Cortex of kidney (tissue), 1 donor: Measurements from ENCODE around the gene UGGT1.
"Not testable (repeated sequence)": the region's sequence is repeated elsewhere in the genome, so short reads cannot be mapped to it uniquely, and the experiment has no call there.

Source experiments
- DNase-seq: peaks from one replicate; lab custom pipeline; 2025; lab: John Stamatoyannopoulos, UW

The UGGT1 gene

DNA sequence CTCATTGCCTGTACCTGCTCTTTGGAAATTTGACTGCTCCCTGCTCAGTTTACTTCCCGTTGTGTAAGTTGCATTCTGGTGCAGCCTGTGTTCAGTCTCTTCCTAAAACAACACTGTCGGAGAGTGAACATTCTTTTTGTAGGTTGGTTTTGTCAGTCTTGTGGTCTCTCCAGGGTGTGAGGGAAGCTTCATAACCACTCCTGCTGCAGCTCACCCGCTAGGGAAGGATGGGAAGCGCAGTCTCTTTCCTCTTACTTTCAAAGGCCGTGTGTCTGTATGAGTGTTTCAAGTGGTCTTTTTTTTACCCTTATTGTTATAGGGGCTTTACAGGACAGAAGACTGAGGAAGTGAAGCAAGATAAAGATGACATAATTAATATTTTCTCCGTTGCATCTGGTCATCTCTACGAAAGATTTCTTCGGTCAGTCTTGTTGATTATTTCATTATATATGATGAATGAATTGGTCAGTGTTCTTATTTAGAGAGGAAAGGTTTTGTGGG, 87.2 kb downstream of the UGGT1 start:
- no peak for DNase-seq

DNA sequence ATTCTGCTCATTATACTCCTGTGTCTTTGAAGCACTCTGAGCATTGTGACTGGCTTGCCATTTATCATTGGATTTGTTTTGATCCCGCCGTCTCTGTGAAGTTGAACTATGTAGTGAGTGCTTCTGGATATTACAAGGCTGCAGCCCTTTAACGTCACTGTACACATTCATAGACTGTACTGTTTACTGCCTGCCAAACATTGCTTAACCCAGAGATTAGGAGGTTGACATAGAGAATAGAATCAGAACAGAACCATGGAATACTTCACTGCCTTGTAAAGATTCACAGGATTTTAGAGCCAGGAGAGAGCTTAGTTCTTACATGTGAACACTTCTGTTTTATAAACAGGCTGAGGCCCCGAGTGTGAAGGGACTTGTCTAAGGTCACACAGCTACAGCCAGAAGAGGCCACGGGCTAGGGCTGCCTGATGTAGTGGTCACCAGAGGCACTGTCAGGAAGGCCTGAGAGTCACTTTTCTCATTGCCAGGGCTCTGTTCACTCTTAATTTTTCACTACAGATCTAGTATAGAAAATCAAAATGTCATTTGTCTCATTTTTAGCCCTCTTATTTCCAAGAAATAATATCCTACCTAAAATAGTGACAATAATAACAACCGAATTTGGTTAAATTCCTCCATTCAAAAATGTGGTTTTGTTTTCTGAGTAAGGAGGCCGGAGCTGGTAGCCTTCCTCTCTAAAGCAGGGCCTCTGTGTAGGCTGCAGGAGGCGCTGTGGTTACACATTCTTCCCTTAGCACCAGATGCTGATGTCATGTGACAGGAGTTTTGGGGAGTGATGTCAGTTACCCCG, 87.9 kb downstream of the UGGT1 start:
- DNase-seq, result no peak

DNA sequence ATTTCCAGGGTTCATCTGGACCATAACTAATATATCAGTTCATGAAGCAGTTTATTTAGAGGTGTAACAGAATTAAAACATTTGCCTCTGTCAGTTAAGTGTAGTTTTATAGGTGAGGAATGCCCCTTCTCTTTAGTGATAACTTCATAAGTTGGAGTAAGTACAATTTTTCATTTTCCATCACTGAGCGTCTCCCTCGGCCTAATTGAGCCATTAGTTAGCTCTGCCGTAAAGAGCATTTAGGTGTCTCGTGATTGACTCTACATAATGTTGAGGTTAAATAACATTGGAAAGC, 88.4 kb downstream of the UGGT1 start:
- DNase-seq, result no peak

DNA sequence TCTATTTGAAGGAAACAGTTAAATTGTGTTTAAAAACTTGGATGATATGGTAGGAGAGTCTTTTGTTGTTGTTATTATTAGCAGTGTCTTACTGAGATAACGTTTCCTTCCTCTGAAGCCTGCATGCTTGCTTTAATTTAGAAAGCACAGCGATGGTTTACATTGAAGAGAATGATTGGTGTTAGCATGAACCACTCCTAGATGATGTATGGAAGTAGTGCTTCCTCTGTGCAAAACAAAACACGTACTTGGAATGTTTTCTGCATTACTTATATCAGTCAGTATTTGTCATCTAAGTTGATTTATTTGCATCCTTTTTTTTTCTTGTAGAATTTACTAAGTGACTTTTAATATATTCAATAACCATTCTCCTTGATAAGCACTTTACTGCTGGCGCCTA, 89.0 kb downstream of the UGGT1 start:
- no peak for DNase-seq

DNA sequence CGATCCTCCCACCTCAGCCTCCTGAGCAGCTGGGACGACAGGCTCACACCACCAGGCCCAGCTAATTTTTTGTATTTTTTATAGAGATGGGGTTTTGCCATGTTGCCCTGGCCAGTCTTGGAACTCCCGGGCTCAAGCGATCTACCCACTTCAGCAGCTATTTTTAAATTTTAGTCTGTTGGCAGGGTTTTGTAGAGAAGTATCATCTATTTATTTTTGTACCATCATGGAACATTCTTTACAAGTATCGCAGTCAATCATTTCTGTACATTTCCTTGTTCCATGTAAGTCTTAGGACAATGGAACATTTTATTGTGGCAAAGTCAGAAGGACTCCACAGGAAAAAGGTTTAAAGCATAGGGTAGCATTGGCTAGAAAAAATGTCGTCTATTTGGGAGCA, 94.6 kb downstream of the UGGT1 start:
- no peak for DNase-seq

DNA sequence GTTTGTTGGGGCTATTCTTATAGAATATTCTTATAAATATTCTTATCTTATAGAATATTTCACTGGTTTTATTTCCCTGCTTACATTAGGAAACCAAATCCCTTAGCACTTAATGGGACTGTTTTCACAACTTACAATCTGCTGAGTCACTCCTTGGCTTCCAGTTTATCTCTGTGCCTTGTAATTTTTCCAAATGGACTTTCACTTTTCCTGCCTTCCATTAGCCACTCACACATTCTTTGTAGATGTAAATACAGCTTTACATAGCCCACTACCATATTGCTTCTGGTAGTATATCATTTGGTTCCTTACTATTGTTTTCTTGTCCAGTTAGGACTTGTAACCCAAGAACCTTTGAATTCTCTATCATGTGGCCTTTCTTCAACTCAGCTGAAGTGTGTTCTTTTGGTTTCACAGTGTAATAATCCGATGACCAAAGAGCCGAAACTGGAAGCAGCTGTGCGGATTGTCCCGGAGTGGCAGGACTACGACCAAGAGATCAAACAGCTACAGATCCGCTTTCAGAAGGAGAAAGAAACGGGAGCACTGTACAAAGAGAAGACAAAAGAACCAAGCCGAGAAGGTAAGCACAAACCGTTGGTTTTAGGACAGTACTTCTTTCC, 96.1 kb downstream of the UGGT1 start:
- DNase-seq, result no peak

DNA sequence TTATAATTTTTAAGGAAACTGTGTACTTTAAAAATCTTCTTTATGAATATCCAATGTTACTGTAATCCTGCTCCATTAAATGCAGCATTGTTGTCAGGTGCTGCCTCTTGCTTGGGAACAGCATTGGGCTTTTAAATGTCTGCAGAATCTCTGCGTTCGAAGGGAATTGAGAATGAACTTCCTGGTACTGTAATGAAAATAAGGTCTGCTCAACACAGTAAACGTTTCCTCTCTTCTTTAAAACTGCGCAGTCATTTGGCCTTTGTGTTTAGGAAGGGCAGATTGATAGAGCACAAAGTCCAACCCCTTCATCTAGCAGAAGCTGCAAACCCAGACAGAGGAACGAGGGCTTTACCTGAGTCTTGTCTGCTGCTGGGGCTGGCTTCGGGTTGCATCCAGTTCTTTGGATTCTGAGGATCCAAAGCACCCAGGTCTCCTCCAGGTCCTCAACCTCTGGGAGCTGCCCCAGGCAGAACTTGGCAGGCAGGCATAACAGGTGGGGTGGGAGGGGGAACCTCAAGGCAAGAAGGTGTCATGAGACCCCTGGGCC, 104.5 kb downstream of the UGGT1 start:
- no peak for DNase-seq

DNA sequence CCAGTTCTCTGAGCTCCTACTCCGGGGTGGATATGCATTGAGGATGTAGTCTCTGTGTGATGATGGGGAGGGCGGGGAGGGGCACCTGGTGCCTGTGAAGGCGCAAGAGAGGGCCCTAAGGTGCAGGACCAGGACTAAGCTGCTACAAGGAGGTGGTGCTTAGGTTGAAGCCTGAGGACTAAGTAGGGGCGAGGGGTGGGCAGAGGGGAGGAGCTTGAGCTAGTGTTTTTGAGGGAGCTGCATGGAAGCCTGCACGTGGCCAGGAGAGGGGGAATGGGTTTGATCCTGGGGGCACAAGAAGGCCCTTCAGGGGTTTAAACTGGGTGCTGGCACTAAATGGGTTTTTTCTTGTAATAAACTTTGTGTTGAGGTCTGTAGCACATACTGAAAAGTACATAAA, 105.0 kb downstream of the UGGT1 start:
- DNase-seq, result no peak

DNA sequence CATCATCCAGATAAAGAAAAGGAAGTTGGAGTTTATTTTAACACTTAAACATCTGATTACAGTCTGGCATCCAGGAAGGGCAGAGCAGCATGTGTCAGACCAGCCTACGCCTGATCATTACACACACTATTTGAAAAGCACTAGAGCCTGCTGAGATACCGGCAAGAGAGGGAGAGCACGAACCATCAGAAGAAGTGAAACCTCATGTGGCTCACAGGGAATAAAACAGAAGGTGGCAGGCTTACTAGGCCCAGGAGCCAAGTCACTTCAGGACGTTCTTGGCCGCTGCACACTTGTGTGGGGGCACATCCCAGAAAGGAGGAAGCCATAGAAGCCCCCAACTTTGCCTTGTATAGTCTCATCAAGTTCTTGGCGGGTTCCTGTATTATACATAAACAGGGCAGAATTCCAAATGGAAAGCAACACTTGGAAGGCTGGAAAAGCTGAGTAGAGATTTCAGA, 105.5 kb downstream of the UGGT1 start:
- no peak for DNase-seq

DNA sequence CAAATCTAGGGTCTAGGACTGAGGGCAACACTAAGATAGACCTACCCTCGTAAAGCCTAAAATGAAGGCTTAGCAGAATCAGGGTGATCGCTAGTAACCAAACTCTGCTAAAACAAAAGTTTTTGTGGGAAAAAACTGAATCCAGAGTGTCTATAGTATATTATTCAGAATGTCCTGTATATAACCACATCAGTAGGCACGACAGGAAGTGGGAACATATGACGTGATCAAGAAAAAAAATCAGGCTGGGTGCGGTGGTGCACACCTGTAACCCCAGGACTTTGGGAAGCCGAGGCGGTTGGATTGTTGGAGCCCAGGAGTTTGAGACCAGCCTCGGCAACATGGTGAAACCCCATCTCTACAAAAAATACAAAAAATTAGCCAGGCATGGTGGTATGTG, 106.1 kb downstream of the UGGT1 start:
- DNase-seq, result no peak

DNA sequence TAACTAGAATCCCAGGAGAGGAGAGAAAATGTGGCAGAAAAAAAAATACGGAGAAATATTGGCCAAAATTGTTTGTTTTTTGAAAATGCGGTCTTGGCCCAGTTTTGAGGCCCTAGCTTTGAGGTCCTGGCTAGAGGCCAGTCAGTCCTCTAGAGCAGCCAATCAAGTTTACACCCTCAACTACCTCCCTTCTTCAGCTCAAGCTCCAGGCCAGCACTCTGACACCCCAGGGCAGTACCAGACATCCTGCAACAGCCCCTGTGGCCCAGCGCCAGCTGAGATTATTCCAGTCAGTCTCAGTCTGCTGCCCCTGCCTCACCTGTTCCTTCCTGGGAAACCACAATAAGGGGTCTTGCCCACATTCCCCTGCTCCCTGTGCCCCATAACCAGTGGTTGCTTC, 107.7 kb downstream of the UGGT1 start:
- DNase-seq, result no peak

DNA sequence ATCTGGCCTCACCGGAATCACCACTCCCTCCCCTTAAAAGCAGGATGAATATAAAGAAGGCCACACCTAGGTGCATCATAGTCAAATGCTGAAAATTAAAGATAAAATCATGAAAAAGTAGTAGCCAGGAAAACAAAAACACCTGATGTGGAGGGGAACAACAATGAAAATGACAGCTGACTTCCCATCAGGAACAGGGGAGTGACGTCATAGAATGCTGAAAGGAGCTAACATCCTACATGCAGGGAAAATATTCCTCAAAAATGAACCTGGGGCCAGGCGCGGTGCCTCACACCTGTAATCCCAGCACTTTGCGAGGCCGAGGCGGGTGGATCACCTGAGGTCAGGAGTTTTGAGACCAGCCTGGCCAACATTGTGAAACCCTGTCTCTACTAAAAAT, 108.1 kb downstream of the UGGT1 start:
- DNase-seq, result no peak

DNA sequence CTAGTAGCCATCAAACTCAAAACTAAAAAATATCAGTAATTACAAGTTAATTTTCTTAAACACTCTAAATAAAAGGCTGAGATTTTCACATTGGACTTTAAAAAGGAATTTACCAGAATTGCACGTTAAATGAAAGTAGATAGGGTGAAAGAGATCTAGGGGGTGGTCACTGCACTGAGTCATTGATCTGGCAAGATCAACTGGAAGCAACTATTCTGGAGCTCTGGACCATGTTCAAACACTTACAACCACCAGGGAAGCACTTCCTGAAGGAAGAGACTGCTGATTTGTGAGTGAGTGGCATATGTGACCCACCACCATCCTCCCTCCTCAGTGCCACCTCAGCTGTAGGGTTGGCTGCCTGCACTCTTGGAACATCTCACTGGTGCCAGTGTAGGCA, 111.8 kb downstream of the UGGT1 start:
- DNase-seq, result no peak

DNA sequence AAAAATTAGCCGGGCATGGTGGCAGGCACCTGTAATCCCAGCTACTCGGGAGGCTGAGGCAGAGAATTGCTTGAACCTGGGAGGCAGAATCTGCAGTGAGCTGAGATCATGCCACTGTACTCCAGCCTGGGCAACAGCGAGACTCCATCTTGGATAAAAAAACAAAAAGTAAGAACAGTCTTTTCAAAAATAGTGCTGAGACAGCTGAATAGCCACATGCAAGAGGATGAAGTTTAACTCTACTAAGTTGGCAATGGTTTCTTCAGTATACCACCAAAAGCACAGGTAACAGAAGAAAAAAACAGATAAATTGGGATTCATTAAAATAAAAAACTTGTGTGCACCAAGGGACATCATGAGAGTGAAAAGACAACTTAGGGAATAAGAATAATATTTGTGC, 115.2 kb downstream of the UGGT1 start:
- no peak for DNase-seq

DNA sequence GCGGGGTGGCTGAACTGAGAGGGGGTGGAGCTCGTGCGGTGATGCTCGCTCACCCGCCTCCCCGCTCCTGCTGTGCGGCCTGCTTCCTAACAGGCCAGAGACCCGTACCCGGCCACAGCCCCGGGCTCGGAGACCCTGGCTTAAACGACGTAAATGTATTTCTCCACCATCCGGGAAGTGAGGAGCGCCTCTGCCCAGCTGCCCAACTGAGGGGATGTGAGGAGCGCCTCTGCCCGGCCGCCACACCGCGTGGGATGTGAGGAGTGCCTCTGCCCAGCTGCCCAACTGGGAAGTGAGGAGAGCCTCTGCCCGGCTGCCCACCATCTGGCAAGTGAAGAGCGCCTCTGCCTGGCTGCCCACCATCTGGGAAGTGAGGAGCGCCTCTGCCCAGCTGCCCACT, 117.0 kb downstream of the UGGT1 start:
- no peak for DNase-seq

DNA sequence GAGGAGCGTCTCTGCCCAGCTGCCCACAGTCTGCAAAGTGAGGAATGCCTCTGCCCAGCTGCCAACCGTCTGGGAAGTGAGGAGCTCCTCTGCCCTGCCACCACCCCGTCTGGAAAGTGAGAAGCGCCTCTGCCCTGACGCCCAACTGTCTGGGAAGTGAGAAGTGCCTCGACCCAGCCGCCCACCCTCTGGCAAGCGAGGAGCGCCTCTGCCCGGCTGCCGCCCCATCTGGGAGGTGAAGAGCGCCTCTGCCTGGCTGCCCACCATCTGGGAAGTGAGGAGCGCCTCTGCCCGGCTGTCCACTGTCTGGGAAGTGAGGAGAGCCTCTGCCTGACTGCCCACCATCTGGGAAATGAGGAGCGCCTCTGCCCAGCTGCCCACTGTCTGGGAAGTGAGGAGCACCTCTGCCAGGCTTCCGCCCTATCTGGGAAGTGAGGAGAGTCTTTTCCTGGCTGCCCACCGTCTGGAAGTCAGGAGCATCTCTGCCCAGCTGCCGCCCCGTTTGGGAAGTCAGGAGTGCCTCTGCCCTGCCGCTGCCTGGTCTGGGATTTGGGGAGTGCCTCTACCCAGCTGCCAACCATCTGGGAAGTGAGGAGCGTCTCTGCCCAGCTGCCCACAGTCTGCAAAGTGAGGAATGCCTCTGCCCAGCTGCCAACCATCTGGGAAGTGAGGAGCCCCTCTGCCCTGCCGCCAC, 117.8 kb downstream of the UGGT1 start:
- DNase-seq, result not testable (repeated sequence)

DNA sequence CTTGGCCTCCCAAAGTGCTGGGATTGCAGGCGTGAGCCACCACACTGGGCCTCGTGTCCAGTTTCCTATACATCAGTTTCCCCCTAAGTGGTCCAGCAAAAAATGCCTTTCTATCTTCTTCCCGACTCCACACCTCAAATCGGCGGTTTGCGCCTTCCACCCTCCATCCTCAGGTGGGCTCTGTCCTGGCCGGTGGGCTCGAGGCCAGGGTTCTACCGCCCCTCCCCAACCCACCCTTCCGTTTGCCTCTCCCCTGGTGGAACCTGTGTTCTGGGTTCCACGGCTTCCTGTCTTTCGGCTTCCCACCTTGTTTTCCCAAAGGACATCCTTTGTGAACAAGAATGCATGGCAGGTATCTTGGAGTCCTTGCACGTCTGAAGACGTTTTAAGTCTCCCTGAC, 123.3 kb downstream of the UGGT1 start:
- no peak for DNase-seq

DNA sequence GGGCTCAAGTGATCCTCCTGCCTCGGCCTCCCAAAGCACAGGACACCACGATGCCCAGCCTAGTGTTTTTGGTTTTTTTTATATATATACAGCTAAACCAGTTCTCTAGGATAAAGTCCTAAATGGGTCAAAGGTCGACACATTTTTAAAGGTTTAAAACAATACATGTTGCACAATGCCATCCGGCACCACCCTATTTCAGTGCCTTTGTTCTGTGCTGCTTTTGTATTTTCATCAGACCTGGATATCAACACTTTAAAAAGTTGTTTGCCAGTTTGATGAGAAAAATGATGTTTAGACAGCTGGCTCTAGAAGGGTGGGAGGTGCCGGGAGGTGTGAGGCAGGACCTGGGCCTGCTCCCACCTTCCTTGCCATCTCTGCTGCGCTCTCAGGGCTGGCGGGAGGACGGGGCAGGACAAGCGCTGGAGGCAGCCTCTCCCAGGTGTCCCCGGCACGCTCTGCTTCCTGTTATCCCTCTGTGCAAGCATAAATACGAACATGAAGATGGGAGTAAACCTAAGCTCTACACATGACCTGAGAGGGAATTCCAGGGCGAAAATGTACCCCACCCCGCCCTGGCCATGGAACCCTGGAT, 124.0 kb downstream of the UGGT1 start:
- no peak for DNase-seq

DNA sequence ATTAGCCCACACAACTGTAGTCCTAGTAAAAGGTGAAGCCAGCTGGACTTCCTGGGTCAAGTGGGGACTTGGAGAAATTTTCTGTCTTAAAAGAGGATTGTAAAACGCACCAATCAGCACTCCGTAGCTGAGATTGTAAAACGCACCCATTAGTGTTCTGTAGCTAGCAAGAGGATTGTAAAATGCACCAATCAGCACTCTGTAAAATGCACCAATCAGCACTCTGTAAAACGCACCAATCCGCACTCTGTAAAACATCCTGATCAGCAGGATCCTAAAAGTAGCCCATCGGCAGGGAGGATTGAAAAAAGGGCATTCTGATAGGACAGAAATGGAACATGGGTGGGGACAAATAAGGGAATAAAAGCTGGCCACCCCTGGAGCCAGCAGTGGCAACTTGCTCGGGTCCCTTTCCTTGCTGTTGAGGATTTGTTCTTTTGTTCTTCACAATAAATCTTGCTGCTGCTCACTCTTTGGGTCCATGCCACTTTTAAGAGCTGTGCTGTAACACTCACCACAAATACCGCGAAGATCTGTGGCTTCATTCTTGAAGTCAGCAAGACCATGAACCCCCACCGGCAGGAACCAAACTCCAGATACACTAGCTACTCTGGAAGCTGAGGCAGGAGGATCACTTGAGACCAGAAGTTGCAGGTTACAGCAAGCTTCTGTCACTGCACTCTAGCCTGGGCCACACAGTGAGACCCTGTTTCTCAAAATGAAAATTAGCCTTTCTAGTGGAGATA, 125.1 kb downstream of the UGGT1 start:
- DNase-seq, result no peak

DNA sequence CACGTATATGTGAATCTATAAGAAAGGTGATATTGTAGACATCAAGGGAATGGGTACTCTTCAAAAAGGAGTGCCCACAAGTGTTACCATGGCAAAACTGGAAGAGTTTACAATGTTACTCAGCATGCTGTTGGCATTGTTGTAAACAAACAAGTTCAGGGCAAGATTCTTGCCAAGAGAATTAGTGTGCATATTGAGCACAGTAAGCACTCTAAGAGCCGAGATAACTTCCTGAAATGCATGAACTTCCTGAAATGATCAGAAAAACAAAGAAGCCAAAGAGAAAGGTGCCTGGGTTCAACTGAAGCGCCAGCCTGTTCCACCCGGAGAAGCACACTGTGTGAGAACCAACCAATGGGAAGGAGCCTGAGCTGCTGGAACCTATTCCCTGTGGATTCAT, 126.7 kb downstream of the UGGT1 start:
- DNase-seq, result no peak

DNA sequence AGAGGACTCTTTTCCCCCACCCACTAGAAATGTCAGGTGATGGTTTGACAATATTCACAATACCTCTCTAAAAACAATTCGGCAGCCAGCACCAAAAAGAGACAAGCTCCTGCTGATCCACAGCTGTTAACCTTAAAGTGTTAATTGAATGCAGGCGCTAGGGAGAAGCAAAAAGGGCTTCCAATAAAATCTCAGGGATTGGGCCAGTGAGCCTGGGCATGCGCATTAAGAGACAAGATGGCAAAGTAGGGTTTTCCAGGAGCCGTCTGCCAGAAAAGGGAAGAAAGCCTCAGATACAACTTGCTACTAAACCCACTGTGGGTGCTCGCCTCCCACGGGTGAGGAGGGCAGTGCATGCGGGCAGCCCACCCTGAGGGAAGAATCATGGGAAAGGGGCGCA, 128.9 kb downstream of the UGGT1 start:
- DNase-seq, result no peak

DNA sequence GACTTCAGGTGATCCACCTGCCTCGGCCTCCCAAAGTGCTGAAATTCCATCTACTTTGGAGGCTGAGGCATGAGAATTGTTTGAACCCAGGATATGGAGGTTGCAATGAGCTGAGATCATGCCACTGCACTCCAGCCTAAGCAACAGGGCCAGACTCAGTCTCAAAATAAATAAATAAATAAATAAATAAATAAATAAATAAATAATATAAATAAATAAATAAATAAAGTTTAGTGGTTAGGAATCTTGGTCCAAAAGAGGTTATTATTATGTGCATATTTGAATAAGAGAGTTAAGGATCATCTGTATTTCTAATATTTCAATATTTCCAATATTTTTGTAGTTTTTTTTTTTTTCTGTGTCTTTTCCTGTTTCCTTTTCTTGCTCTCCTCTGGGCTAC, 136.9 kb downstream of the UGGT1 start:
- DNase-seq, result no peak
